GM21723 (cell line): Measurements from ENCODE around the gene HCN4.

Experiments used
- ATAC-seq: cut with Tn5 transposase; IDR thresholded peaks from one replicate; pipeline ENCODE4 v1.9.1; 2021; ENCODE audit warnings: mild to moderate bottlenecking, moderate library complexity; ENCODE audit not compliant: unreplicated experiment

HCN4 gene

GRCh38 chr15:73349191-73349590 lies 19.6 kb downstream of the HCN4 start:
- no peak for ATAC-seq

GRCh38 chr15:73346735-73347312 lies 21.9 kb downstream of the HCN4 start:
- ATAC-seq = no peak

- ATAC-seq = no peak
Observed at GRCh38 chr15:73345658-73346057, 23.1 kb downstream of the HCN4 start.

- ATAC-seq = no peak
Observed at GRCh38 chr15:73344056-73344455, 24.7 kb downstream of the HCN4 start.

- no peak for ATAC-seq
Observed at GRCh38 chr15:73341886-73342600, 26.7 kb downstream of the HCN4 start.

- no peak for ATAC-seq
Observed at GRCh38 chr15:73340502-73341192, 28.1 kb downstream of the HCN4 start.

- no peak for ATAC-seq
Observed at GRCh38 chr15:73338606-73339374, 30.0 kb downstream of the HCN4 start.

- ATAC-seq = no peak
Observed at GRCh38 chr15:73338058-73338457, 30.7 kb downstream of the HCN4 start.

GRCh38 chr15:73337187-73337586 lies 31.6 kb downstream of the HCN4 start:
- ATAC-seq = no peak

- no peak for ATAC-seq
Observed at GRCh38 chr15:73336756-73337155, 32.0 kb downstream of the HCN4 start.

GRCh38 chr15:73335471-73335870 lies 33.3 kb downstream of the HCN4 start:
- ATAC-seq = no peak

- ATAC-seq = no peak
Observed at GRCh38 chr15:73335026-73335425, 33.7 kb downstream of the HCN4 start.

- no peak for ATAC-seq
Observed at GRCh38 chr15:73334086-73334485, 34.7 kb downstream of the HCN4 start.

GRCh38 chr15:73333001-73333400 lies 35.8 kb downstream of the HCN4 start:
- no peak for ATAC-seq

- ATAC-seq = no peak
Observed at GRCh38 chr15:73331991-73332925, 36.5 kb downstream of the HCN4 start.

GRCh38 chr15:73331501-73331900 lies 37.3 kb downstream of the HCN4 start:
- no peak for ATAC-seq

GRCh38 chr15:73330206-73331051 lies 38.3 kb downstream of the HCN4 start:
- no peak for ATAC-seq

GRCh38 chr15:73329501-73330200 lies 39.1 kb downstream of the HCN4 start:
- ATAC-seq = no peak

- ATAC-seq = no peak
Observed at GRCh38 chr15:73328981-73329380, 39.8 kb downstream of the HCN4 start.
